Measurements from ENCODE around the gene CXCL10.
"Not testable (repeated sequence)": the region's sequence is repeated elsewhere in the genome, so short reads cannot be mapped to it uniquely, and the experiment has no call there.

CXCL10 gene

GRCh38 chr4:76023389-76023788 is at the start of gene CXCL10:
TSS of gene CXCL10 (minus strand) at chr4:76023497. CDS start at chr4:76023431, 66 bp downstream.
- DNase-seq = no peak

GRCh38 chr4:76072760-76073159 is 49.5 kb upstream of the CXCL10 start:
- DNase-seq = no peak

- peak; percentile 39 to 82 (median 75) for DNase-seq
Measured at GRCh38 chr4:76067652-76068286, 44.5 kb upstream of the CXCL10 start.

GRCh38 chr4:76066546-76066945 is 43.2 kb upstream of the CXCL10 start:
- DNase-seq = no peak

- no peak for DNase-seq
Measured at GRCh38 chr4:76061982-76062381, 38.7 kb upstream of the CXCL10 start.

GRCh38 chr4:76061421-76061820 is 38.1 kb upstream of the CXCL10 start:
- DNase-seq = no peak

- no peak for DNase-seq
Measured at GRCh38 chr4:76060506-76060905, 37.2 kb upstream of the CXCL10 start.

GRCh38 chr4:76059750-76060149 is 36.5 kb upstream of the CXCL10 start:
- DNase-seq = no peak

GRCh38 chr4:76058888-76059426 is 35.7 kb upstream of the CXCL10 start:
- no peak for DNase-seq

- DNase-seq = no peak
Measured at GRCh38 chr4:76058302-76058701, 35.0 kb upstream of the CXCL10 start.

- DNase-seq = no peak
Measured at GRCh38 chr4:76055421-76055820, 32.1 kb upstream of the CXCL10 start.

- DNase-seq = peak in 2 of 3 experiments; percentile 24 to 44
Measured at GRCh38 chr4:76055016-76055415, 31.7 kb upstream of the CXCL10 start.

- DNase-seq = no peak
Measured at GRCh38 chr4:76053730-76054129, 30.4 kb upstream of the CXCL10 start.

- not testable (repeated sequence) for DNase-seq
Measured at GRCh38 chr4:76050560-76051050, 27.3 kb upstream of the CXCL10 start.

GRCh38 chr4:76049860-76050416 is 26.6 kb upstream of the CXCL10 start:
- not testable (repeated sequence) for DNase-seq

- DNase-seq = not testable (repeated sequence)
Measured at GRCh38 chr4:76044686-76045085, 21.4 kb upstream of the CXCL10 start.

GRCh38 chr4:76043306-76043705 is 20.0 kb upstream of the CXCL10 start:
- DNase-seq = not testable (repeated sequence)

GRCh38 chr4:76042241-76042998 is 19.1 kb upstream of the CXCL10 start:
- not testable (repeated sequence) for DNase-seq

- DNase-seq = no peak
Measured at GRCh38 chr4:76036855-76037254, 13.6 kb upstream of the CXCL10 start.

- DNase-seq = no peak
Measured at GRCh38 chr4:76035799-76036380, 12.6 kb upstream of the CXCL10 start, which contains the start of gene CXCL11. TSS of gene CXCL11 (minus strand) at chr4:76036070. CDS start at chr4:76035987, 83 bp downstream.

- DNase-seq = no peak
Measured at GRCh38 chr4:76035141-76035540, 11.8 kb upstream of the CXCL10 start.

- no peak for DNase-seq
Measured at GRCh38 chr4:76029300-76029699, 6.0 kb upstream of the CXCL10 start.

GRCh38 chr4:76028350-76028765 is 5.1 kb upstream of the CXCL10 start:
- peak in 1 of 3 experiments; percentile 13 for DNase-seq

Measured in NCI-H1417 (cell line).